C4-2B (cell line): ENCODE data around the gene AMIGO3.

Experiments used
- ZFX ChIP-seq: fragments of 450-650 bp; IDR thresholded peaks from 2 replicates; pipeline ENCODE4 v1.6.1; 2017
- TF ChIP-seq, protein P1 (sequence below): fragments of 450-650 bp; conservative IDR thresholded peaks from 2 replicates; pipeline ENCODE4 v1.5.1; 2017; ENCODE audit warnings: mild to moderate bottlenecking

- TF ChIP-seq, protein P1, sequence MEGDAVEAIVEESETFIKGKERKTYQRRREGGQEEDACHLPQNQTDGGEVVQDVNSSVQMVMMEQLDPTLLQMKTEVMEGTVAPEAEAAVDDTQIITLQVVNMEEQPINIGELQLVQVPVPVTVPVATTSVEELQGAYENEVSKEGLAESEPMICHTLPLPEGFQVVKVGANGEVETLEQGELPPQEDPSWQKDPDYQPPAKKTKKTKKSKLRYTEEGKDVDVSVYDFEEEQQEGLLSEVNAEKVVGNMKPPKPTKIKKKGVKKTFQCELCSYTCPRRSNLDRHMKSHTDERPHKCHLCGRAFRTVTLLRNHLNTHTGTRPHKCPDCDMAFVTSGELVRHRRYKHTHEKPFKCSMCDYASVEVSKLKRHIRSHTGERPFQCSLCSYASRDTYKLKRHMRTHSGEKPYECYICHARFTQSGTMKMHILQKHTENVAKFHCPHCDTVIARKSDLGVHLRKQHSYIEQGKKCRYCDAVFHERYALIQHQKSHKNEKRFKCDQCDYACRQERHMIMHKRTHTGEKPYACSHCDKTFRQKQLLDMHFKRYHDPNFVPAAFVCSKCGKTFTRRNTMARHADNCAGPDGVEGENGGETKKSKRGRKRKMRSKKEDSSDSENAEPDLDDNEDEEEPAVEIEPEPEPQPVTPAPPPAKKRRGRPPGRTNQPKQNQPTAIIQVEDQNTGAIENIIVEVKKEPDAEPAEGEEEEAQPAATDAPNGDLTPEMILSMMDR, result no peak
- no peak for TF ChIP-seq ZFX
Observed at GRCh38 chr3:49713336-49714105, 6.0 kb downstream of the AMIGO3 start.
